ENCODE results near the gene MED13L. TPM values are rescaled to one million over a fixed set of nuclear protein-coding genes. Genes with fewer than 3 reads are reported as not detected.

The MED13L gene
- total and polyA plus RNA-seq, 4 donors: 7.9 to 94.0 (median 37.7) TPM

- TF ChIP-seq CTCF (IDR thresholded peaks at IDR 0.05; ENCODE audit: low read depth, low read length, missing input control): no peak
- no peak for TF ChIP-seq RAD21 (IDR thresholded peaks at IDR 0.05)
- TF ChIP-seq ATF3 (IDR thresholded peaks at IDR 0.05): no peak
- DNase-seq (ENCODE audit: low spot score): no peak
- H3K27ac ChIP-seq (ENCODE audit: low read depth in 1 of 2, low read length in 2 of 2): no peak overlapping the region
- H3K9ac ChIP-seq (ENCODE audit: low read depth in 1 of 2, low read length in 2 of 2): no peak overlapping the region
- H3K4me1 ChIP-seq (ENCODE audit: control insufficient read depth in 4 of 4, insufficient read depth in 4 of 4, low read length in 3 of 4): peaks cover 1 to 11% (median 5%) of the 10 kb centered on the region in 4 donors
- H3K4me3 ChIP-seq (ENCODE audit: low read depth in 1 of 3, low read length in 3 of 3): no peak overlapping the region
- H3K27me3 ChIP-seq (ENCODE audit: control insufficient read depth in 4 of 4, insufficient read depth in 4 of 4, low read length in 3 of 4): no peaks in the 10 kb centered on the region
- 97% methylated on average over 3 of the region's 3 CpGs for WGBS
- no peaks in the 10 kb centered on the region for H3K9me3 ChIP-seq (ENCODE audit: control insufficient read depth in 4 of 4, low read length in 3 of 4)
- H3K36me3 ChIP-seq (ENCODE audit: control insufficient read depth in 4 of 4, insufficient read depth in 3 of 4, low read depth in 1 of 4, low read length in 3 of 4): peaks cover 0 to 3% (median 1%) of the 10 kb centered on the region in 4 donors
Observed at GRCh38 chr12:116092162-116092561, 185.3 kb downstream of the MED13L start.

- TF ChIP-seq CTCF (IDR thresholded peaks at IDR 0.05; ENCODE audit: low read depth, low read length, missing input control) (no peak), ZBTB33 (IDR thresholded peaks at IDR 0.05) (no peak), MAX (IDR thresholded peaks at IDR 0.05) (no peak), ATF3 (IDR thresholded peaks at IDR 0.05) (no peak), GABPA (IDR thresholded peaks at IDR 0.05 in 1 of 2, conservative IDR thresholded peaks at IDR 0.05 in 1 of 2) (no peak), REST (IDR thresholded peaks at IDR 0.05) (no peak), RAD21 (IDR thresholded peaks at IDR 0.05) (no peak), YY1 (IDR thresholded peaks at IDR 0.05) (no peak), RXRA (IDR thresholded peaks at IDR 0.05) (no peak)
Observed at GRCh38 chr12:116091579-116091978, 185.9 kb downstream of the MED13L start.

More at GRCh38 chr12:116091579-116091978, 185.9 kb downstream of the MED13L start:
- Histone ChIP-seq H3K4me1 (ENCODE audit: control insufficient read depth in 4 of 4, insufficient read depth in 4 of 4, low read length in 3 of 4) (peaks cover 1 to 11% (median 5%) of the 10 kb centered on the region in 4 donors), H3K27me3 (ENCODE audit: control insufficient read depth in 4 of 4, insufficient read depth in 4 of 4, low read length in 3 of 4) (no peaks in the 10 kb centered on the region), H3K9me3 (ENCODE audit: control insufficient read depth in 4 of 4, low read length in 3 of 4) (no peaks in the 10 kb centered on the region), H3K27ac (ENCODE audit: low read depth in 1 of 2, low read length in 2 of 2) (no peak overlapping the region), H3K36me3 (ENCODE audit: control insufficient read depth in 4 of 4, insufficient read depth in 3 of 4, low read depth in 1 of 4, low read length in 3 of 4) (peaks cover 0 to 3% (median 1%) of the 10 kb centered on the region in 4 donors), H3K9ac (ENCODE audit: low read depth in 1 of 2, low read length in 2 of 2) (no peak overlapping the region), H3K4me3 (ENCODE audit: low read depth in 1 of 3, low read length in 3 of 3) (no peak overlapping the region)
- no peak for DNase-seq (ENCODE audit: low spot score)
